ENCODE results near the gene RMC1. TPM values are rescaled to one million over a fixed set of nuclear protein-coding genes. Genes with fewer than 3 reads are reported as not detected.
A peak's percentile ranks its signal among the peaks of the same experiment; 100 is the strongest.

RMC1 gene
- total RNA-seq, 6 donors from 2014 or later, result 23.3 to 45.1 (median 39.8) TPM

DNA sequence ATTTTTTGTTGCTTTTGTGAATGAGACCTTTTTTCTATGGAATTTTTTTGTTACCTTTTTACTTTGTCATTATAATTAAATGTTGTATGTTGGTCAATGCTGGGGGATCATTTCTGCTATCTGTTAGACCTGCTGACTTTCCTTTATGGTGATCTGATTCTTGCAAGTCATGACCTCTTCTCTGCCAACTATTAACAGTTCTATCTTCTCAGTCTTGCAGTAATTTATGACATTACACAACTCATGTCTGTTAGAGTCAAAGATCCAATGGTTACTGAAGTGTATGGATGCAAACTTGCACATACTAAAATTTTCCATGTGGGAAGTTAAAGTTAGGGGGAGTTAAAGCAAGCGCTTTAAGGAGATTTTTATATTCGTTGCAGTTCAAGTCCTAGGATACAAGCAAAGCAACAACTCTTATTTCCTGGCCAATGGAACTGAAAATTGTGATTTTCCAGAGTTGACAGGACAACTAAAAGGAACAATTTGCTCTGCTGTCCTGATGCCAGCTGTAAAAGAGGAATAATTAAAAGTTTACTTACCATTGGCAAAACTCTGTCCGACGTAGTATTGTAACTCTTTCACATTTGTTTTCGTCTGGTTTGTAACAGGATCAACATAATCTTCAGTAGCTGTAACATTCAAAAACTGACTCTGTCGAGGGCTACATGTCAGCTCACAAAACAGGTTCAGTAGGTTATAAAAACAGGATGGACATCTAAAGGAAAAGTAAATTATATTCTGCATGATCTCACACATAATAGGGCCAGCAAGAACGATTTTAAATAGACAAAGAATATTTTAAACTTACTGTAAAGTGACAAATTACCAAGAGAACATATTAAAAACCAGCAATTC is 65.2 kb downstream of the RMC1 start:
- H3K36me3 ChIP-seq, result peaks cover 23 to 94% (median 52%) of the 10 kb centered on the region in 4 donors
- H3K4me3 ChIP-seq, result no peak overlapping the region
- TF ChIP-seq POLR2A (IDR thresholded peaks at IDR 0.05) (no peak), EP300 (IDR thresholded peaks at IDR 0.05) (no peak), POLR2AphosphoS5 (IDR thresholded peaks at IDR 0.05) (no peak), CTCF (IDR thresholded peaks at IDR 0.05) (no peak)
- H3K9me3 ChIP-seq, result no peaks in the 10 kb centered on the region
- no peak for DNase-seq
- 67 to 71% methylated on average over 7 of the region's 7 CpGs for WGBS, 2 donors
- no peaks in the 10 kb centered on the region for H3K27me3 ChIP-seq
- no peak for ATAC-seq (ENCODE audit: low FRiP score in 2 of 2)
- no peak overlapping the region for H3K27ac ChIP-seq
- peaks cover 4 to 20% (median 9%) of the 10 kb centered on the region in 4 donors for H3K4me1 ChIP-seq

- H3K4me1 ChIP-seq, result peaks cover 13 to 25% (median 18%) of the 10 kb centered on the region in 4 donors
- no peak overlapping the region for H3K4me3 ChIP-seq
- no peak for TF ChIP-seq CTCF (IDR thresholded peaks at IDR 0.05)
- TF ChIP-seq EP300 (IDR thresholded peaks at IDR 0.05), result no peak
- TF ChIP-seq POLR2AphosphoS5 (IDR thresholded peaks at IDR 0.05), result no peak
- no peak for TF ChIP-seq POLR2A (IDR thresholded peaks at IDR 0.05)
- no peaks in the 10 kb centered on the region for H3K27me3 ChIP-seq
- H3K27ac ChIP-seq, result no peak overlapping the region
- no peaks in the 10 kb centered on the region for H3K9me3 ChIP-seq
- DNase-seq, result no peak
- ATAC-seq (ENCODE audit: low FRiP score in 2 of 2), result no peak
- H3K36me3 ChIP-seq, result peaks cover 23 to 84% (median 47%) of the 10 kb centered on the region in 4 donors
- WGBS, 2 donors, result 95 to 96% methylated on average over 5 of the region's 5 CpGs
Observed at GRCh38 chr18:23569299-23570063, 66.2 kb downstream of the RMC1 start.

DNA sequence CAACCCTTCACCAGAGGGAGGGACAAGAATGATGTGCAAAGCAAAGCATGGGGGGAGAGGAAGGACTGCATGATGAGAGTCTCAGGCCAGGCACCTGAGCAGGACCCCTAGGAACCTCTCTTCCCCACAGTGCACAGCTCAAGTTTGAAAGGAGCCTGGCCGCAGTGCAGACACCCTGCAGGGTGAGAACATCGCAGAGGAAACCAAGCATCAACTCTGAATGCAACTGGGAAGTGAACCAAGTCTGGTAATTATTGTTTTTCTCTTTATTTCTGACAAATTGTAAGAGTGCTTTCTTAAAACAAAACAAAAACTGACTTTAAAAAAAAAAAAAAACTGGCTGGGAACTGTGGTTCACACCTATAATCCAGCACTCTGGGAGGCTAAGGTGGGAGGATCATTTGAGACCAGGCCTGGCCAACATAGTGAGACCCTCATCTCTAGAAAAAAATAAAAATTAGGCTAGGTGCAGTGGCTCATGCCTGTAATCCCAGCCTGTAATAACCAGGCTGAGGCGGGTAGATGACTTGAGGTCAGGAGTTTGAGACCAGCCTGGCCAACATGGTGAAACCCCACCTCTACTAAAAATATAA is 67.7 kb downstream of the RMC1 start:
- H3K36me3 ChIP-seq, result peaks cover 19 to 72% (median 44%) of the 10 kb centered on the region in 4 donors
- 78 to 100% methylated on average over 3 of the region's 3 CpGs for WGBS, 2 donors
- H3K9me3 ChIP-seq, result no peaks in the 10 kb centered on the region
- TF ChIP-seq POLR2AphosphoS5 (IDR thresholded peaks at IDR 0.05), result no peak
- TF ChIP-seq EP300 (IDR thresholded peaks at IDR 0.05), result no peak
- no peak for TF ChIP-seq CTCF (IDR thresholded peaks at IDR 0.05)
- no peak for TF ChIP-seq POLR2A (IDR thresholded peaks at IDR 0.05)
- ATAC-seq (ENCODE audit: low FRiP score in 2 of 2) (no peak), DNase-seq (no peak)
- no peaks in the 10 kb centered on the region for H3K27me3 ChIP-seq
- no peak overlapping the region for H3K4me3 ChIP-seq
- H3K27ac ChIP-seq, result peak overlapping the region in 1 of 4 donors; percentile 38
- peaks cover 19 to 35% (median 29%) of the 10 kb centered on the region in 4 donors for H3K4me1 ChIP-seq

GRCh38 chr18:23572012-23572411 is 68.7 kb downstream of the RMC1 start:
- DNase-seq, result no peak
- Histone ChIP-seq H3K4me1 (peaks cover 19 to 35% (median 29%) of the 10 kb centered on the region in 4 donors), H3K4me3 (no peak overlapping the region), H3K27ac (no peak overlapping the region), H3K36me3 (peaks cover 11 to 69% (median 39%) of the 10 kb centered on the region in 4 donors), H3K27me3 (no peaks in the 10 kb centered on the region), H3K9me3 (no peaks in the 10 kb centered on the region)
- TF ChIP-seq EP300 (IDR thresholded peaks at IDR 0.05) (no peak), POLR2A (IDR thresholded peaks at IDR 0.05) (no peak), CTCF (IDR thresholded peaks at IDR 0.05) (no peak), POLR2AphosphoS5 (IDR thresholded peaks at IDR 0.05) (no peak)
- 74 to 86% methylated on average over 2 of the region's 2 CpGs for WGBS, 2 donors
- no peak for ATAC-seq (ENCODE audit: low FRiP score in 2 of 2)

Measured in upper lobe of left lung (tissue), 6 donors.